GM19468 (cell line): ENCODE data around the gene LGALS3BP.

Experiments
- ATAC-seq: cut with Tn5 transposase; IDR thresholded peaks from one replicate; pipeline ENCODE4 v1.9.1; 2021; ENCODE audit warnings: mild to moderate bottlenecking, moderate library complexity, moderate number of reproducible peaks; ENCODE audit not compliant: unreplicated experiment; ENCODE audit errors: extremely low read depth

The LGALS3BP gene

DNA sequence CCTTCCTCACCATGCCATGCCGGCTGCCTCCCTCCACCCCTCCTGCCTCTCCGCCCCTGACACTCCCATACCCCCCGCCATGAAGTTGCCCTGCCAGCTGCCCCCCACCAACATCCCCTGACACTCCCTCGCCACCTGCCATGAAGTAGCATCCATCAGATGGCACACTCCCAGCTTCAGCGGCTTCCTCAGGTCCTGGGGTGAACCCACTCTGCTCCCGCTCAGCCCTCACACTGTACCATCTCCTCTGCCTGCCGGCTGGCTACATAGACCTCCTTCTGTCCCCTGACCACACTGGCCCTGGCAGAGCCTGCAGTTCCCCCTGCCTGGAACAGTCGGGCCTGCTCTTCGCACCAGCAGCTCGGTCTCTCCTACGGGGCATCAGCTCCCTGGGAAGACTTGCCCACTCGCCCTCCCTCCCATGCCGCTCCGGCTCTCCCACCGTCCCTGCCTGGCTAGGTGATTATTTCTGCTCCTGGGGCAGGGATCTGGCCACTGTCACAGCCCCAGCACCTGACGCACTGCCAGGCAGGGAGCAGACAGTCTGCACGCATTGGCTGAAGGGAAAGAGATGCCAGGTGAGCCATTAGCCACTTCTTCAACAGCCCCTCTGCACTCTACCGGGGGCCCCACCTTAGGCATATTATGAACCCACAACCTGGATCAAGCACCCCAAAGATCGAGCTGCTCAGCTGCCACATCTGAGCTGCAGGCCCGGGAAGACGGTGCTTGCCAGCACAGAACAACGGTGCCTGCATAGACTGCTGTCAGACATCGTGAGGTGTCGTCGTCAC is 20.9 kb upstream of the LGALS3BP start:
- ATAC-seq: no peak

GRCh38 chr17:78999947-79000395 is 20.2 kb upstream of the LGALS3BP start:
- no peak for ATAC-seq

DNA sequence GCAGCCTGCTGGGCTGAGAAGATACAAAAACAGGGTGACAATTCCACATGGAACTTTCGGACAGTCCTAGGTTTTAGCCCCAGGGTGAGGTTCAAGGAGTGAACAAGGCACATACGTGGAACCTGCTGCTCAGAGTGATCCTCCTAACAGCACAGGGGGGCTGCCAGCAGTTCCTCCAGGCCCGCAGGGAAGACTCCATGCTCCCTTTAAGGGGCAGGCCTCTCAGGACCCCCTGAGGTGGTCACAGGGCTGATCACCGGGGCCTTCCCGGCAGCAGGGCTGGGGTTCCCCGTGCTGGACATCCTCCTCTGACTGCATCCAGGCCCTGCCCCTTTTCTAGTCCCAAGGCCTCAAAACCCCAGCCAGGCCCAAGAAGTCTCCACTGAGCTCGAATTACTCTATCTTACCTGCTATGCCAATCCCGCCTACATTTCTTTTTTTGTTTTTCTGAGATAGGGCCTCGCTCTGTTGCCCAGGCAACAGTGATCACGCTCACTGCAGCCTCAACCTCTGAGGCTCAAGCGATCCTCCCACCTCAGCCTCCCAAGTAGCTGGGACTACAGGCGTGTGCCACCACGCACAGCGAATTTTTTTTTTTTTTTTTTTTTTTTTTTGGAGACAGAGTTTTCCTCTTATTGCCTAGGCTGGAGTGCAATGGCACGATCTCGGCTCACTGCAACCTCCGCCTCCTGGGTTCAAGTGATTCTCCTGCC is 19.5 kb upstream of the LGALS3BP start:
- ATAC-seq: no peak

DNA sequence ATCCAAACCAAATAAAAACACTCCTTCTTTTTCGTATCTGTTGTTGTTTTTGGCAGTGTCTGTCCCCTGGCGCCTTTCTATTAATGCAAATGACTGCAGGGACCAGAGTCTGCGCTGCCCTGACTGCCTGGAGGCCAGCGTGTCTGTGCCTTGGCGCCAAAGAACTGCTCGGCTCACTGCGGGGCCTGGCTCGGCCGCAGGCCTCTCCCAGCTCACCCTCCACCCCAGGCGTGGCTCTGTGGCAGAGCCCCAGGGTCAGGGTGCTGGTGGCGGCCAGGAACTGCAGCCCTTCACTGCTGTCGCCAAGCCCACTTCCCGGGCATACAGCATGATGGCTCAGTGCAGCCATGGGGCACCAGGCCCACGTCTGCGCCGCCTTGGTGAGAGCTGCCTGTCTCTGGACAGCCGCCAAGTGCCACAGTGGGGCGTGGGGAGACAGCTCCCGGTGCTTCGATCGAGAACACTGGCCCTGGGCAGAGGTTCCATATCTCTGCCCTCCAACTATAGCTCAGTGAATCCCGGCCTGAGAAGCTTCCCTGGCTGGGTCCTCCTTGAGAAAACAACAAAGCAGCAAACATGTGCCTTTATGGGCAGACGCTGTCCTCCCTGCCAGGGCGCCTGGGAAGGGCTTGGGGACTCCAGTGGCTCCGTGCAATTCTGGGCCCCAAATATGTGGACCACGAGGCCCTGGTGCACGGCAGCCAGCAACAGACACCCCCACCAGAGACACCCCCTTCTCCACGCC is 18.8 kb upstream of the LGALS3BP start:
- ATAC-seq: no peak

GRCh38 chr17:78997881-78998280 is 18.2 kb upstream of the LGALS3BP start:
- ATAC-seq: no peak

DNA sequence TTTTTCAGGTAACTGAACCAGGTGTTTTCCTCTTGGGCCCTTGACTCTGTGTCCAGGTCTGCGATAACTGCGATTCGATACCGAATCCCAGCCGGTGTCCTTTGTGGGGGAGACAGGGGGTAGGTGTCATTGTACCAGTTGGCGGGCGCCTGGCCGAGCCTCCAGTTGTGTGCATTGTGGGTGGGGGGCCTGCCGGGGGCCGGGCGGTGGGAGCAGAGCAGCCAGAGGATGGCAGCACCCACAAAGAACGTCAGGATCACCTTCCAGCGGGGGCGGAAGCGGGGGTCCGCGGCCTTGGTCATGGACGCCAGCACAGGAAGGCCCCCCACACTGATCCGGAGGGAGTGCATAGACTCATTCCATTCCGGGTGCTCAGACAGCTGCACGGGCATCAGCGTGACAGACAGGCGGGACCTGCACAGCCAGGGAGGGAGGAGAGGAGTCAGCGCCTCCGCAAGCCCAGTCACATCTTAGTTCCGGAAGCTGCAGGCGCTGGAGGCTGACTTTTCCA is 17.6 kb upstream of the LGALS3BP start:
- no peak for ATAC-seq

- ATAC-seq: no peak
These were observed 17.1 kb upstream of the LGALS3BP start for GRCh38 chr17:78996781-78997201.

- no peak for ATAC-seq
These were observed 16.2 kb upstream of the LGALS3BP start for GRCh38 chr17:78995761-78996451.

DNA sequence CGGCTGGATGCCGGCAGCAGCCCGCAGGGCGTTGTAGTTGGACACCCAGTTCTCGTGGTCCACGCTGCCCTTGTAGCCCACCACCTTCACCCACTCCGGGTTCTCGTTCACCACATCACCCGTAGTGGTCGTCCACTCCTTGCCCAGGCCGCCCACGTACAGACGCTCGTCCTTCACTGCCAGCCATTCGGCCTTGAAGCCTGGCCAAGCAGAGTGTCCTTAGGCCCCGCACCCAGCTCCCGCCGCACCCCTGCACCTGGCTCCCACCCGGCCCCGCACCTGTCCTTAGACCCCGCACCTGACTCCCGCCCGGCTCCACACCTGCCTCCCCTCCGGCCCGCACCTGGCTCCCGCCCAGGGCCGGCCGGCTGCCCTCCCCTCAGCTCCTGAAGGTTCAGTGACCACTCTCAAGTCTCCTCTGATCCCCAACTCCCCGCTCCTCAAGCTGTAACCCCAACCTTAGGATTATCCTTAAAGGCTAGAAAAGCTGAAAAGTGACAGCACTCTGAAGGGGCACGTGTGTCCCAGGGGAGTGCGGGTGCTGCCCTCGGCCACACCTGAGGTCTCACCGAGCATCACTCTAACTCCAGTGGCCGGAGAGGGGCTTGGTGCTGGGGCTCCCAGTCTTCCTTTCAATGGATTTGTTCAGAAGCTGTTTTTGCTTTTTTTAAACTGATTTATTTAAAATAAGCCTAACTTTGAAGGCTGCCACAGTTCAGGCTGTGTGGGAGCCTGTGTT is 15.5 kb upstream of the LGALS3BP start:
- ATAC-seq: no peak

- ATAC-seq: no peak
These were observed 14.4 kb upstream of the LGALS3BP start for GRCh38 chr17:78993981-78994671.

- no peak for ATAC-seq
These were observed 13.7 kb upstream of the LGALS3BP start for GRCh38 chr17:78993241-78993956.

DNA sequence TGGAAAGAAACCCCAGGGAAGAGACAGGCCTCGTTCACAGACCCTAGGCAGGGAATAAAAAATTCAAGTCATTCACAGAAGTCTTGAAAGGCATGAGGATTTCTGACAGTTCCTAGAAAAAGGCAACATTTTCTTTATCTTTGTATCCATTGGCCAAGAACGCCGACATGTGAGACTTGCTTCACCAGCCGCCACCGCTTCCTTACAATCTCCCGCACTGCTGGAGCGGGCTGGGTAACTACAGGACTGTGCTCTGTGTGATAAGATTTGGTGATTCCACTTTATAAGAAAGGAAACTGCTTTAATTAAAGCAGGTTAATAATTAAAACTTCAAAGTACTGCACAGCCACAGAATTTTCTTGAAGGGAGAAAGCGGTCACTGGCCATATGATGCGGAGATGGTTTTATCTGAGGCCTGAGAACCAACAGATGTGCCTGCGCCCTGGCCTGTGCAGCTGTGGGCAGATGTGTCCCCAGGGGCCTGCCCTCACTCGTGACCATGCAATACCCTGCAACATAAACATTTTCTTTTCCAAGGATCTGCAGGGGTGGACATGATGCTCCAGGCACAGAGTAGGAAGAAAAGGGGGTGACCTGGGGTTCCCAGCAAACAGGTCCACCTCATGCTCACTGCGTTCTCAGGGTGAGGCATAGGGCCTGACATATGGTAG is 13.0 kb upstream of the LGALS3BP start:
- ATAC-seq: no peak

- ATAC-seq: no peak
These were observed 12.3 kb upstream of the LGALS3BP start for GRCh38 chr17:78991906-78992532.

DNA sequence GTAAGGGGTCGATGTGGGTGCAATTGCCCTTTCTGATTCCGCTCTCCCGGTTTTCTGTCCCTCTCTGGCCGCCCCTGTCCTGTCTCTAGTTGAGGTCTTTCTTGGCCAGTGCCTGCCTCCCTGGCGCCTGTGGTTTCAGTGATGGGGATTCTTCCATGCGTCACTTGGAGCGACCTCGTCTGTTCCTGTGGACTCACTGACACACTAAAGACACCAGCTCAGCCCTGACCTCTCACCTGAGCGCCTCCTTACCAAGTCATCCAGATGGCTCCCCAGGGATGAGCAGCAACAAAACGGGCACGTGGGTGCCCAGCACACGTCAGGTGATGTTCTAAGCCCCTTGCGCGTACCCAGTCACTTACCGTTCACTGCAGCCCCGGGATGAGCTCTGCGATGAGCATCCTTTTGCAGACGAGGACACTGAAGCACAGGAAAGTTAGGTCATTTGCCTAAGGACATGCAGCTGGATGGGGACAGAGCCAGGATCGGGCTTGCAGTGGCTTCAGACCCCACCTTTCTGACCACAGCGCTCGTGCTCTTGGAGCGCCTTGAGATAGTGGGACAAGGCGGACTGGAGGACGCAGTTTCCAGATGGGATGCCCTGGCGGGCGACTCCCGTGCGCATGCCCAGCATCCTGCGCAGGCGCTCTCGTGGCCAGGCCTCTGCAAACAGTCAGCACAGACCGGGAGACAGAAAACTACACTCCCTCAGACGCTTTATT is 11.5 kb upstream of the LGALS3BP start:
- no peak for ATAC-seq

GRCh38 chr17:78990349-78991016 is 10.8 kb upstream of the LGALS3BP start:
- ATAC-seq: no peak

- no peak for ATAC-seq
These were observed 8.4 kb upstream of the LGALS3BP start for GRCh38 chr17:78988152-78988551.
